ENCODE measurements around the gene NR3C2.
"Not testable (repeated sequence)": the region's sequence is repeated elsewhere in the genome, so short reads cannot be mapped to it uniquely, and the experiment has no call there.

The NR3C2 gene

GRCh38 chr4:148116969-148117368 is 325.2 kb downstream of the NR3C2 start:
- in situ Hi-C loops (cut with HindIII; ENCODE audit: low sequenced_read_pairs) = no loop called here

- in situ Hi-C loops (cut with HindIII; ENCODE audit: low sequenced_read_pairs) = no loop called here
Measured at GRCh38 chr4:148116264-148116663, 325.9 kb downstream of the NR3C2 start.

- in situ Hi-C loops (cut with HindIII; ENCODE audit: low sequenced_read_pairs) = no loop called here
Measured at GRCh38 chr4:148114436-148114835, 327.8 kb downstream of the NR3C2 start.

GRCh38 chr4:148112231-148112982 is 329.8 kb downstream of the NR3C2 start:
- in situ Hi-C loops (cut with HindIII; ENCODE audit: low sequenced_read_pairs) = no loop called here

GRCh38 chr4:148110169-148110568 is 332.0 kb downstream of the NR3C2 start:
- in situ Hi-C loops (cut with HindIII; ENCODE audit: low sequenced_read_pairs) = no loop called here

- in situ Hi-C loops (cut with HindIII; ENCODE audit: low sequenced_read_pairs) = no loop called here
Measured at GRCh38 chr4:148109216-148109615, 333.0 kb downstream of the NR3C2 start.

- in situ Hi-C loops (cut with HindIII; ENCODE audit: low sequenced_read_pairs) = no loop called here
Measured at GRCh38 chr4:148108766-148109165, 333.4 kb downstream of the NR3C2 start.

GRCh38 chr4:148103597-148104355 is 338.4 kb downstream of the NR3C2 start:
- in situ Hi-C loops (cut with HindIII; ENCODE audit: low sequenced_read_pairs) = no loop called here

- in situ Hi-C loops (cut with HindIII; ENCODE audit: low sequenced_read_pairs) = no loop called here
Measured at GRCh38 chr4:148101790-148102189, 340.4 kb downstream of the NR3C2 start.

GRCh38 chr4:148101235-148101634 is 341.0 kb downstream of the NR3C2 start:
- in situ Hi-C loops (cut with HindIII; ENCODE audit: low sequenced_read_pairs) = no loop called here

GRCh38 chr4:148097801-148098200 is 344.4 kb downstream of the NR3C2 start:
- in situ Hi-C loops (cut with HindIII; ENCODE audit: low sequenced_read_pairs) = no loop called here

GRCh38 chr4:148095346-148095923 is 346.8 kb downstream of the NR3C2 start:
- in situ Hi-C loops (cut with HindIII; ENCODE audit: low sequenced_read_pairs) = no loop called here

- in situ Hi-C loops (cut with HindIII; ENCODE audit: low sequenced_read_pairs) = no loop called here
Measured at GRCh38 chr4:148094149-148094548, 348.1 kb downstream of the NR3C2 start.

GRCh38 chr4:148093065-148093464 is 349.1 kb downstream of the NR3C2 start:
- in situ Hi-C loops (cut with HindIII; ENCODE audit: low sequenced_read_pairs) = no loop called here

- in situ Hi-C loops (cut with HindIII; ENCODE audit: low sequenced_read_pairs) = no loop called here
Measured at GRCh38 chr4:148092316-148093014, 349.7 kb downstream of the NR3C2 start.

GRCh38 chr4:148091896-148092295 is 350.3 kb downstream of the NR3C2 start:
- in situ Hi-C loops (cut with HindIII; ENCODE audit: low sequenced_read_pairs) = no loop called here

- in situ Hi-C loops (cut with HindIII; ENCODE audit: low sequenced_read_pairs) = no loop called here
Measured at GRCh38 chr4:148090503-148091476, 351.4 kb downstream of the NR3C2 start.

GRCh38 chr4:148090029-148090428 is 352.2 kb downstream of the NR3C2 start:
- in situ Hi-C loops (cut with HindIII; ENCODE audit: low sequenced_read_pairs) = no loop called here

- in situ Hi-C loops (cut with HindIII; ENCODE audit: low sequenced_read_pairs) = no loop called here
Measured at GRCh38 chr4:148089624-148090023, 352.6 kb downstream of the NR3C2 start.

- in situ Hi-C loops (cut with HindIII; ENCODE audit: low sequenced_read_pairs) = not testable (repeated sequence)
Measured at GRCh38 chr4:148083073-148083472, 359.1 kb downstream of the NR3C2 start.
